Smooth muscle cell (in vitro differentiated cells): ENCODE data around the gene SOX18. TPM values are rescaled to one million over a fixed set of nuclear protein-coding genes. Genes with fewer than 3 reads are reported as not detected.

Experiments used
- DNase-seq: peaks from one replicate; lab custom pipeline; 2025; ENCODE audit not compliant: unreplicated experiment; lab: John Stamatoyannopoulos, UW
- H2AFZ ChIP-seq: fragments of 200-600 bp; sonication (generic); 2 replicates; pipeline ENCODE4 v1.6.0; 2016; ENCODE audit warnings: antibody characterized with exemption, low read depth, mild to moderate bottlenecking
- H3F3A ChIP-seq: fragments of 200-600 bp; sonication (generic); 2 replicates; pipeline ENCODE4 v1.6.0; 2017; ENCODE audit warnings: antibody characterized with exemption, low read depth
- H3K27ac ChIP-seq: fragments of 200-600 bp; sonication (generic); 2 replicates; pipeline ENCODE4 v1.5.1; 2016; ENCODE audit warnings: low read depth, mild to moderate bottlenecking
- H3K27me3 ChIP-seq: fragments of 200-600 bp; sonication (generic); 2 replicates; pipeline ENCODE4 v1.6.1; 2016; ENCODE audit warnings: low read depth, mild to moderate bottlenecking
- H3K36me3 ChIP-seq: fragments of 200-600 bp; sonication (generic); 2 replicates; pipeline ENCODE4 v1.5.1; 2016; ENCODE audit warnings: low read depth
- H3K4me1 ChIP-seq: fragments of 200-600 bp; sonication (generic); 2 replicates; pipeline ENCODE4 v1.5.1; 2016; ENCODE audit warnings: low read depth
- H3K4me2 ChIP-seq: fragments of 200-600 bp; sonication (generic); 2 replicates; pipeline ENCODE4 v1.6.0; 2016; ENCODE audit warnings: mild to moderate bottlenecking
- H3K4me3 ChIP-seq: fragments of 200-600 bp; sonication (generic); 2 replicates; pipeline ENCODE4 v1.5.1; 2016; ENCODE audit warnings: mild to moderate bottlenecking
- H3K79me2 ChIP-seq: fragments of 200-600 bp; sonication (generic); 2 replicates; pipeline ENCODE4 v1.6.0; 2016; ENCODE audit warnings: low read depth, mild to moderate bottlenecking
- H3K9ac ChIP-seq: fragments of 200-600 bp; sonication (generic); 2 replicates; pipeline ENCODE4 v1.6.0; 2016; ENCODE audit warnings: low read depth
- H3K9me3 ChIP-seq: fragments of 200-600 bp; sonication (generic); replicated peaks from 2 replicates; pipeline ENCODE4 v1.5.1; 2016; ENCODE audit warnings: low read depth
- H4K20me1 ChIP-seq: fragments of 200-600 bp; sonication (generic); 2 replicates; pipeline ENCODE4 v1.6.0; 2016; ENCODE audit warnings: low read depth
- WGBS: methylation state at CpG from one replicate; pipeline ENCODE4 v1.1.7; 2016; ENCODE audit warnings: low lambda C conversion rate; 5-methylcytosine and 5-hydroxymethylcytosine counted together
- polyA plus RNA-seq: library from polyadenylated mRNA; unstranded; fragments of >200 nt; fragmentation: Nextera tagmentation; extraction: Ambion mirVana; gene quantifications from 2 replicates; pipeline ENCODE4 v1.2.1, GENCODE V29; 2016
- total RNA-seq: library from RNA; depleted of rRNA; stranded (reverse); fragments of >200 nt; gene quantifications from 2 replicates; pipeline ENCODE4 v1.2.3, GENCODE V29; 2014
- TF ChIP-seq, protein P1 (sequence below): fragments of 200-600 bp; sonication (generic); IDR thresholded peaks from 2 replicates; pipeline ENCODE4 v1.5.1; 2017; ENCODE audit warnings: borderline replicate concordance, mild to moderate bottlenecking, antibody characterized with exemption; ENCODE audit not compliant: insufficient read depth, poor library complexity, severe bottlenecking

SOX18 gene
- total and polyA plus RNA-seq, 2 experiments from 2014 or later = 0.54 to 9.7 TPM

DNA sequence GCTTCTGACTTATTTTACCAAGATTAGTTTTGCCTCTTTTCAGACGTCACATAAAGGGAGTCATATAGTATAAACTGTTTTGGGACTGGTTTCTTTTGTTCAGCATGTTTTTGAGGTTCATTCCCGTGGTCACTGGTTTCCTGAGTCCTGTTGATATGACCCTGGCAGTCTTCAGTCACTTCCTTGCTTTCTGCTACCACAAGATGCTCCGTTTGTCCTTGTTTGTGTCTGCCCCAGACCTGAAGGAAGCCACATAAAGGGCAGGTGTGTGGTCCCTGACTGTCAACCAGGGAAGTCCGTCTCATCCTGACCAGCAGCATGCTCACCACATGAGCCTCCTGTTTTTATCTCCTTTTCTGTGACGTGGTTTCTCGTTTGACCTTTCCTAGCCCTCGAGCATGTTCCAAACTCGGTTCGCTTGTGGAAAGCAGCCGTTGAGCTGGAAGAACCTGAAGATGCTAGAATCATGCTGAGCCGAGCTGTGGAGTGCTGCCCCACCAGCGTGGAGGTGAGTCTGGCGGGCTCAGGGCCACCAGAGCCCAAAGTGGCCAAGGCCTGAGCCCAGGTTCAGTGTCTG lies 39.5 kb downstream of the SOX18 start:
- peaks cover 12% of the 10 kb centered on the region for H3K36me3 ChIP-seq
- H3K9me3 ChIP-seq = no peaks in the 10 kb centered on the region
- H3K27ac ChIP-seq = no peak overlapping the region
- TF ChIP-seq, protein P1, sequence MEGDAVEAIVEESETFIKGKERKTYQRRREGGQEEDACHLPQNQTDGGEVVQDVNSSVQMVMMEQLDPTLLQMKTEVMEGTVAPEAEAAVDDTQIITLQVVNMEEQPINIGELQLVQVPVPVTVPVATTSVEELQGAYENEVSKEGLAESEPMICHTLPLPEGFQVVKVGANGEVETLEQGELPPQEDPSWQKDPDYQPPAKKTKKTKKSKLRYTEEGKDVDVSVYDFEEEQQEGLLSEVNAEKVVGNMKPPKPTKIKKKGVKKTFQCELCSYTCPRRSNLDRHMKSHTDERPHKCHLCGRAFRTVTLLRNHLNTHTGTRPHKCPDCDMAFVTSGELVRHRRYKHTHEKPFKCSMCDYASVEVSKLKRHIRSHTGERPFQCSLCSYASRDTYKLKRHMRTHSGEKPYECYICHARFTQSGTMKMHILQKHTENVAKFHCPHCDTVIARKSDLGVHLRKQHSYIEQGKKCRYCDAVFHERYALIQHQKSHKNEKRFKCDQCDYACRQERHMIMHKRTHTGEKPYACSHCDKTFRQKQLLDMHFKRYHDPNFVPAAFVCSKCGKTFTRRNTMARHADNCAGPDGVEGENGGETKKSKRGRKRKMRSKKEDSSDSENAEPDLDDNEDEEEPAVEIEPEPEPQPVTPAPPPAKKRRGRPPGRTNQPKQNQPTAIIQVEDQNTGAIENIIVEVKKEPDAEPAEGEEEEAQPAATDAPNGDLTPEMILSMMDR = no peak
- H3K4me3 ChIP-seq = no peak overlapping the region
- peaks cover 50% of the 10 kb centered on the region for H4K20me1 ChIP-seq
- peaks cover 7% of the 10 kb centered on the region for H3K79me2 ChIP-seq
- no peak for DNase-seq
- no peaks in the 10 kb centered on the region for H3K27me3 ChIP-seq
- no peak overlapping the region for H2AFZ ChIP-seq
- H3K9ac ChIP-seq = no peak overlapping the region
- WGBS = 93% methylated on average over 13 of the region's 13 CpGs
- no peak overlapping the region for H3K4me2 ChIP-seq
- no peaks in the 10 kb centered on the region for H3F3A ChIP-seq
- no peaks in the 10 kb centered on the region for H3K4me1 ChIP-seq

DNA sequence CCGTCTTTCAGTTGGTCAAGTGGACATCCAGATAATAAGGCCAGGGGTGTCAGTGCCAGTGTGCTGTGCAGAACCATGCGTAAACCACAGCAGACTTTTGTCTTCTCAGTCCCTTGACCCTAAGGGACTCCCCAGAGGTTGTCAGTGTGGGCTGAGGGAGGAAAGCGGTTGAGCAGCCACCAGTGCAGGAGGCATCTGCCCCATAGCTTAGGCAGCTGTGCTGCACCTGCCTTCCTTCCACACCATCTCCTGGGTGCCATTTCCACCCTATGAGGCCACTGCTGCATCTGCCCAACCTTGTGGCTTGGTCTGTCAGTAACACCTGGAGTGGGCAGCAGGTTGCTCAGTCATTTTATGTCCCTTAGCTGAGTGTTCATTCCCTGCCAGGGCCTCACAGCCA lies 42.5 kb downstream of the SOX18 start:
- Histone ChIP-seq H3K4me3 (no peak overlapping the region), H4K20me1 (peaks cover 67% of the 10 kb centered on the region), H3K9me3 (no peaks in the 10 kb centered on the region), H3K4me1 (no peaks in the 10 kb centered on the region), H3K79me2 (peaks cover 7% of the 10 kb centered on the region), H3K27me3 (no peaks in the 10 kb centered on the region), H3K9ac (no peak overlapping the region), H2AFZ (no peak overlapping the region), H3K27ac (no peak overlapping the region), H3F3A (no peaks in the 10 kb centered on the region), H3K36me3 (peaks cover 12% of the 10 kb centered on the region), H3K4me2 (no peak overlapping the region)
- WGBS = 94% methylated on average over 3 of the region's 3 CpGs
- TF ChIP-seq, protein P1 = no peak
- no peak for DNase-seq

DNA sequence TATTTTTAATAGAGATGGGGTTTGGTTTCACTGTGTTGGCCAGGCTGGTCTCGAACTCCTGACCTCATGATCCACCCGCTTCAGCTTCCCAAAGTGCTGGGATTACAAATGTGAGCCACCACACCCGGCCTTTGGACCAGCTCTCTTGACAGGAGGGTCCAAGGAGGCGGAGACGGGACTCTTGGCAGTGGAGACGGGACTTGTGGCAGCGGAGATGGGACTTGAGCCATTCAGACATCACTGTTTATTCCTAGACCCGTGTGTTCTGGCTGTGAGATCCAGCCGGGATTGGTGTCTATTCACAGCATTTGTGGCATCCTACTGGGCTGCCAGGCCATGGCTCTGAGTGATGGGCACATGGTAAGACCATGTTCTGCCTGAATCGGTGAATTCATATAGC lies 42.9 kb downstream of the SOX18 start:
- Histone ChIP-seq H3K9ac (no peak overlapping the region), H3K27me3 (no peaks in the 10 kb centered on the region), H3F3A (no peaks in the 10 kb centered on the region), H3K4me3 (no peak overlapping the region), H4K20me1 (peaks cover 67% of the 10 kb centered on the region), H3K9me3 (no peaks in the 10 kb centered on the region), H3K4me2 (no peak overlapping the region), H3K79me2 (peaks cover 7% of the 10 kb centered on the region), H2AFZ (no peak overlapping the region), H3K27ac (no peak overlapping the region), H3K36me3 (peaks cover 12% of the 10 kb centered on the region), H3K4me1 (no peaks in the 10 kb centered on the region)
- DNase-seq = no peak
- 96% methylated on average over 10 of the region's 10 CpGs for WGBS
- TF ChIP-seq, protein P1 = no peak

DNA sequence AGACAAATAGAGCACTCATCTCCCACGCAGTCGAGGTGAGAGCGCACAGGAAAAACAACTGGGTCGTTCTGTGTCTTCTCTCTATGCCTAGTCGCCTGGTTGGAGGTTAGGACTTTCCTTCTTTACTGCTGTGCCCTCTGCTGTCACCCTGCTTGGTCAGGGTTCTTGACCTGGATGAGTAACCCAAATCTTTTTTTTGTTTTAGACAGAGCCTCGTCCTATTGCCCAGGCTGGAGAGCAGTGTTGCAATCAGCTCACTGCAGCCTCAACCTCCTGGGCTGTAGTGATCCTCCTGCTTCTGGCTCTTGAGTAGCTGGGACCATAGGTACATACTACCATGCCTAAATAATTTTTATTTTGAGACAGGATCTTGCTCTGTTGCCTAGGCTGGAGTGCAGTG lies 44.0 kb downstream of the SOX18 start:
- Histone ChIP-seq H3K9me3 (no peaks in the 10 kb centered on the region), H3K27ac (no peak overlapping the region), H3K9ac (no peak overlapping the region), H3K36me3 (peaks cover 12% of the 10 kb centered on the region), H3K4me2 (no peak overlapping the region), H3K4me3 (no peak overlapping the region), H2AFZ (no peak overlapping the region), H3F3A (no peaks in the 10 kb centered on the region), H3K27me3 (no peaks in the 10 kb centered on the region), H3K79me2 (peaks cover 7% of the 10 kb centered on the region), H3K4me1 (no peaks in the 10 kb centered on the region), H4K20me1 (peaks cover 65% of the 10 kb centered on the region)
- DNase-seq = no peak
- WGBS = 96% methylated on average over 6 of the region's 6 CpGs
- TF ChIP-seq, protein P1 = no peak
